Stimulated activated CD4-positive, alpha-beta T cell treated with anti-CD3 and anti-CD28 coated beads, Interleukin-15, amount 100 ng/mL, for 48 hours (primary cell): ENCODE results near the gene SMAD3.

Experiments used
- DNase-seq, 2 donors: peaks; one replicate each; pipeline ENCODE4 v3.0.0-alpha.2; 2020; ENCODE audit warnings: low read depth in 2 of 2

SMAD3 gene

GRCh38 chr15:67228286-67228685 is 162.9 kb downstream of the SMAD3 start:
- no peak for DNase-seq

GRCh38 chr15:67230504-67230903 is 165.1 kb downstream of the SMAD3 start:
- DNase-seq: no peak

GRCh38 chr15:67232591-67232990 is 167.2 kb downstream of the SMAD3 start:
- DNase-seq: no peak

GRCh38 chr15:67240235-67241131 is 175.1 kb downstream of the SMAD3 start:
- DNase-seq: no peak

- peak in 1 of 2 donors; percentile 24 for DNase-seq
Observed at GRCh38 chr15:67241132-67241855, 175.9 kb downstream of the SMAD3 start.

- DNase-seq: no peak
Observed at GRCh38 chr15:67242708-67243111, 177.3 kb downstream of the SMAD3 start.
